Measurements from ENCODE around the gene CITED4. TPM values are rescaled to one million over a fixed set of nuclear protein-coding genes. Genes with fewer than 3 reads are reported as not detected.

The CITED4 gene
- total RNA-seq, 1 donor from 2014 or later = 14.2 TPM

DNA sequence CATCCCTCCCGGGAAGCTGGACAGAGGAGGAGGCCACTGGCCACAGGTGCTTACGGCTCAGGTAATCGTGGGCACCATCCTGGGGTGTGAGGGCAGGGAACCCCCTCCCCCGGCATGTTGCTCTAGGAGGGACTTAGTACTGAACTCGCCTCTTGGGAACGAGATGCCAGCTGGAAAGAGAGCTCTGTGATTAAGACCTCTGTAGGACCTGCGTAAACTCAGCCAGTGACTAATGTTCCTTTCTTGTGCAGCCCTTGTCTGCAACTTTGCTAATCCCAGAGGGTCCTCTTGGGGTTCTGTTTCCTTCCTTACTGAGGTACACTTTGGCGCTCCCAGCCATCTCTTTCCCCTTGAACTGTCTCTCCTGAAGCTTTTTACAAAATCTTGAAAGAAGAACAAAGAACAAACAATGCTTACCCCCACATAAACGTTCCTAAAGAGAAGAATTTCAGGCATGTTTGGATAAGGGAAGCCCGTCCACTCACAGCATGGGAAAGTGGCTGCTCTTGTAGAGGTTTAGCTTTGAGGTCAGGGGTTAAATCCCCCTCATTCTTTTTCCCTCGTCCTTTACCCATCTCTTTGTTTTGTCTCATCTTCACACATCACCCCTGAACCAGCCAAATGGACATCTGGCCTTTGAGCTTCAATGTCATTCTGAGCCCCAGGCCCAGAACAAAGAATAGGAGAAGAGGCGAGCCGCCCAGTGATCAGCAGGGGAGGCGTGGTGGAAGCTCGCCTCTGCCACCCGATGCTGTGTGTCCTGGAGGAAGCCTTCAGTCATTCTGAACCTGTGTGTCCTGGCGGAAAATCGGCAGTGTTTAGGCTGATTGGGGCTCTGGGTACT is 37.4 kb downstream of the CITED4 start:
- Mint-ChIP-seq H3K9me3 (no peaks in the 10 kb centered on the region), H3K27ac (peak overlapping the region; percentile 83), H3K4me3 (no peak overlapping the region), H3K27me3 (ENCODE audit: low read depth) (peaks cover 2% of the 10 kb centered on the region), H3K4me1 (peaks cover 19% of the 10 kb centered on the region), H3K36me3 (no peaks in the 10 kb centered on the region)
- TF ChIP-seq, protein P1, sequence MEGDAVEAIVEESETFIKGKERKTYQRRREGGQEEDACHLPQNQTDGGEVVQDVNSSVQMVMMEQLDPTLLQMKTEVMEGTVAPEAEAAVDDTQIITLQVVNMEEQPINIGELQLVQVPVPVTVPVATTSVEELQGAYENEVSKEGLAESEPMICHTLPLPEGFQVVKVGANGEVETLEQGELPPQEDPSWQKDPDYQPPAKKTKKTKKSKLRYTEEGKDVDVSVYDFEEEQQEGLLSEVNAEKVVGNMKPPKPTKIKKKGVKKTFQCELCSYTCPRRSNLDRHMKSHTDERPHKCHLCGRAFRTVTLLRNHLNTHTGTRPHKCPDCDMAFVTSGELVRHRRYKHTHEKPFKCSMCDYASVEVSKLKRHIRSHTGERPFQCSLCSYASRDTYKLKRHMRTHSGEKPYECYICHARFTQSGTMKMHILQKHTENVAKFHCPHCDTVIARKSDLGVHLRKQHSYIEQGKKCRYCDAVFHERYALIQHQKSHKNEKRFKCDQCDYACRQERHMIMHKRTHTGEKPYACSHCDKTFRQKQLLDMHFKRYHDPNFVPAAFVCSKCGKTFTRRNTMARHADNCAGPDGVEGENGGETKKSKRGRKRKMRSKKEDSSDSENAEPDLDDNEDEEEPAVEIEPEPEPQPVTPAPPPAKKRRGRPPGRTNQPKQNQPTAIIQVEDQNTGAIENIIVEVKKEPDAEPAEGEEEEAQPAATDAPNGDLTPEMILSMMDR (IDR thresholded peaks at IDR 0.05; ENCODE audit: unreplicated experiment) = no peak
- no peak for DNase-seq (ENCODE audit: low spot score in 2 of 2, unreplicated experiment in 2 of 2)

DNA sequence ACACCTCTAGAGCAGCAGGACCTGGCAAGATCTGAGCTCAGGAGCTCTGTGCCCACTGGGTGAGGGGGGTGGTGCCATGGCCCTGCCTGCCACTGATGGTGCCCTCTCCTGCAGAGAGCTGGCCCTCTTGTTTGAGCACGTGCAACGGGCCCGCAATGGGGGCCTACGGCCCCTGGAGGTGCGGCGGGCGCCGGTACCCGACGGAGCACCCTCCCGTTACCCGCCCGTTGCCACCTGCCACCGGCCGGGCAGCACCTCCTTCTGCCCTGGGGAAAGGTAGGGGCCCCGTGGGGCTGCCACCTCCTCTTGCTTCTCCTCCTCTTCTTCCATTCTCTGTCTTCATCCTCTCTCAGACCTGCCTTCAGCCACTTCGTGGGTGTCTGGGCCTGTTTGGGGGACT is 38.2 kb downstream of the CITED4 start:
- Mint-ChIP-seq H3K27ac (peak overlapping the region; percentile 83), H3K4me1 (peaks cover 25% of the 10 kb centered on the region), H3K27me3 (ENCODE audit: low read depth) (peaks cover 9% of the 10 kb centered on the region), H3K9me3 (no peaks in the 10 kb centered on the region), H3K36me3 (no peaks in the 10 kb centered on the region), H3K4me3 (no peak overlapping the region)
- DNase-seq (ENCODE audit: low spot score in 2 of 2, unreplicated experiment in 2 of 2) = no peak
- TF ChIP-seq, protein P1 (IDR thresholded peaks at IDR 0.05; ENCODE audit: unreplicated experiment) = no peak

- no peak overlapping the region for H3K27ac Mint-ChIP-seq
Observed at GRCh38 chr1:40823345-40823744, 38.8 kb downstream of the CITED4 start.

DNA sequence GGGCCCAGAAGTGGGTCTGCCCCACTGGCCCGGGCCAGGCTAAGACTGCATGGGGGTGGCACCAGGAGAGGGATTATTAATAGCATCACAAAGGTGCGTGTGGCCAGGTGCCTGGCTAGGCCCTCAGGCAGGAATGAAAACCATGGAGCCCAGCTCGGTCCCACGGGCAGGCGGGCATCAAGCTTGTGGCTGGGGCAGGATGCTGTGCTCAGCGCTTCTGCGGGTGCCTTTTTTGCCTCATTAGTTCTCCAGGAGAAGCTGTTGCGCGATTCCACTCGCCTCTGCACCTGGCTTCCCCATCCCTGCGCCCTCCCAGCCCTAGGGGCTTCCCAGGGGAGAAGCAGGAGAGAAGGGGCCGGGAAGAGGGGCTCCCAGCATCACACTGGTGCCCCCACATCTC is 39.3 kb downstream of the CITED4 start:
- Mint-ChIP-seq H3K36me3 (no peaks in the 10 kb centered on the region), H3K9me3 (no peaks in the 10 kb centered on the region), H3K4me1 (peaks cover 29% of the 10 kb centered on the region), H3K27me3 (ENCODE audit: low read depth) (peaks cover 19% of the 10 kb centered on the region), H3K4me3 (no peak overlapping the region), H3K27ac (no peak overlapping the region)
- TF ChIP-seq, protein P1 (IDR thresholded peaks at IDR 0.05; ENCODE audit: unreplicated experiment) = no peak
- no peak for DNase-seq (ENCODE audit: low spot score in 2 of 2, unreplicated experiment in 2 of 2)

More at GRCh38 chr1:40823345-40823744, 38.8 kb downstream of the CITED4 start:
- Mint-ChIP-seq H3K4me3 (no peak overlapping the region), H3K27me3 (ENCODE audit: low read depth) (peaks cover 14% of the 10 kb centered on the region), H3K36me3 (no peaks in the 10 kb centered on the region), H3K4me1 (peaks cover 28% of the 10 kb centered on the region), H3K9me3 (no peaks in the 10 kb centered on the region)
- TF ChIP-seq, protein P1 (IDR thresholded peaks at IDR 0.05; ENCODE audit: unreplicated experiment) = no peak
- no peak for DNase-seq (ENCODE audit: low spot score in 2 of 2, unreplicated experiment in 2 of 2)

GRCh38 chr1:40820911-40821693 is 41.1 kb downstream of the CITED4 start:
- H3K27ac Mint-ChIP-seq = no peak overlapping the region
- no peak overlapping the region for H3K4me3 Mint-ChIP-seq
- peaks cover 35% of the 10 kb centered on the region for H3K27me3 Mint-ChIP-seq (ENCODE audit: low read depth)
- no peaks in the 10 kb centered on the region for H3K9me3 Mint-ChIP-seq
- H3K4me1 Mint-ChIP-seq = peaks cover 27% of the 10 kb centered on the region
- TF ChIP-seq, protein P1 (IDR thresholded peaks at IDR 0.05; ENCODE audit: unreplicated experiment) = no peak
- no peak for DNase-seq (ENCODE audit: low spot score in 2 of 2, unreplicated experiment in 2 of 2)
- H3K36me3 Mint-ChIP-seq = no peaks in the 10 kb centered on the region

Data from mesothelial cell of epicardium (in vitro differentiated cells).